Glomerular visceral epithelial cell (primary cell): ENCODE data around the gene RAD23A.

ENCODE experiments used
- DNase-seq: peaks from one replicate; pipeline ENCODE4 v3.0.0-alpha.2; 2016; ENCODE audit errors: extremely low spot score

RAD23A gene

DNA sequence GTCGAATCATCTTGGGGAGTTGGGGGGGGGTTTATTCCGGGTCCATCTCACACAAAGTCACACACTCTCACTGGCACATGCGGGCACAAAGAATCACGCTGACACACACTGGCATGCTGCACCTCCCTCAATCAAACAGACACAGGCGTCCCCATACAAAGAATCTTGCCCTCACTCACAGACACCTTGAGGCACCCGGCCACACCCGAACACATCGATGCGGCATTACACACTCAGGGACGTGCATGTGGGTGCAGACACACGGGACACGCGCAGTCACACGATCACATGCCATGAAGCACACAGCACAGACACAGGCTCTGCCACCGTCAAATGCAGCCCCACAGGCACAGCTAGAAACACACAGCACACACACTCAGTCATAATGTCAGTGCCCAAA is 57.4 kb downstream of the RAD23A start:
- no peak for DNase-seq
